ENCODE data around the gene BCDIN3D.

Gene BCDIN3D, protein sequence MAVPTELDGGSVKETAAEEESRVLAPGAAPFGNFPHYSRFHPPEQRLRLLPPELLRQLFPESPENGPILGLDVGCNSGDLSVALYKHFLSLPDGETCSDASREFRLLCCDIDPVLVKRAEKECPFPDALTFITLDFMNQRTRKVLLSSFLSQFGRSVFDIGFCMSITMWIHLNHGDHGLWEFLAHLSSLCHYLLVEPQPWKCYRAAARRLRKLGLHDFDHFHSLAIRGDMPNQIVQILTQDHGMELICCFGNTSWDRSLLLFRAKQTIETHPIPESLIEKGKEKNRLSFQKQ

GRCh38 chr12:49842519-49843352 is at the start of gene BCDIN3D:
TSS of gene BCDIN3D (minus strand) at chr12:49843106. CDS start at chr12:49843087, 19 bp downstream.
- H3K36me3 ChIP-seq (ENCODE audit: insufficient read depth, low read depth, low read length) = no peaks in the 10 kb centered on the region
- no peaks in the 10 kb centered on the region for H3K9me3 ChIP-seq (ENCODE audit: insufficient read depth, low read depth, low read length)
- H3K27me3 ChIP-seq (ENCODE audit: insufficient read depth, low read length) = peaks cover 1% of the 10 kb centered on the region
- peak within 1 kb of the TSS; percentile 79 for H3K9ac ChIP-seq (ENCODE audit: low read depth, low read length)
- peak within 1 kb of the TSS; percentile 81 for H3K4me3 ChIP-seq (ENCODE audit: low read length)
- peaks cover 4% of the 10 kb centered on the region; the same call in 1 of the 2 replicates for H3K4me1 ChIP-seq (ENCODE audit: insufficient read depth, low read length)
- peak within 1 kb of the TSS; percentile 1 for H3K27ac ChIP-seq (ENCODE audit: low read length)

GRCh38 chr12:49892084-49892731 is 49.3 kb upstream of the BCDIN3D start:
- Histone ChIP-seq H3K4me3 (ENCODE audit: low read length) (no peak overlapping the region), H3K27ac (ENCODE audit: low read length) (no peak overlapping the region), H3K36me3 (ENCODE audit: insufficient read depth, low read depth, low read length) (no peaks in the 10 kb centered on the region), H3K9ac (ENCODE audit: low read depth, low read length) (no peak overlapping the region), H3K9me3 (ENCODE audit: insufficient read depth, low read depth, low read length) (no peaks in the 10 kb centered on the region), H3K27me3 (ENCODE audit: insufficient read depth, low read length) (0 out of 2 replicates have a peak, but pooled peaks cover 3% of the 10 kb centered on the region), H3K4me1 (ENCODE audit: insufficient read depth, low read length) (peaks cover 3% of the 10 kb centered on the region)

- 0 out of 2 replicates have a peak, but pooled peaks cover 3% of the 10 kb centered on the region for H3K27me3 ChIP-seq (ENCODE audit: insufficient read depth, low read length)
These were observed 48.6 kb upstream of the BCDIN3D start for GRCh38 chr12:49891476-49891875.

DNA sequence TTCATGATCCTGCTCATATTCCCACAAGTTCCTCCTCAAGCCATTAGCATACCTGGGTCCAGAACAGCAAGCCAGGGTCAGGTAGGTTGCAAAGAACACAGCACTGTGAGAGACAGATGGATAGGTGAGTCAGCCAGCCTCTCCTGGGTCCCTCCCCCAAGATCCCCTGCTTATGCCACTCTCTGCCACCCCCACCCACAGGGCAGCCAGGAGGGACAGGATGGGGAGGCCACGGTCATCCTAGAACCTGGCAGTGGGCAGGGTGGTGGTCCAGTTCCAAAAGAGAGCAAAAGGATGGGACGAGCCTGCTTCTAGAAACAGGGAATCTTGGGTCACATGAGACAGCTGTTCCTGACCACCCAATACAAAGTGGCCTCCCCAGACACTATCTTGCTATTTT is 48.1 kb upstream of the BCDIN3D start:
- H3K9ac ChIP-seq (ENCODE audit: low read depth, low read length) = no peak overlapping the region
- H3K27me3 ChIP-seq (ENCODE audit: insufficient read depth, low read length) = 0 out of 2 replicates have a peak, but pooled peaks cover 3% of the 10 kb centered on the region
- no peak overlapping the region for H3K4me3 ChIP-seq (ENCODE audit: low read length)
- no peaks in the 10 kb centered on the region for H3K36me3 ChIP-seq (ENCODE audit: insufficient read depth, low read depth, low read length)
- H3K4me1 ChIP-seq (ENCODE audit: insufficient read depth, low read length) = peaks cover 3% of the 10 kb centered on the region
- H3K27ac ChIP-seq (ENCODE audit: low read length) = no peak overlapping the region
- no peaks in the 10 kb centered on the region for H3K9me3 ChIP-seq (ENCODE audit: insufficient read depth, low read depth, low read length)

More at GRCh38 chr12:49891476-49891875, 48.6 kb upstream of the BCDIN3D start:
- H3K9ac ChIP-seq (ENCODE audit: low read depth, low read length) = no peak overlapping the region
- no peak overlapping the region for H3K4me3 ChIP-seq (ENCODE audit: low read length)
- peaks cover 3% of the 10 kb centered on the region for H3K4me1 ChIP-seq (ENCODE audit: insufficient read depth, low read length)
- no peaks in the 10 kb centered on the region for H3K9me3 ChIP-seq (ENCODE audit: insufficient read depth, low read depth, low read length)
- H3K36me3 ChIP-seq (ENCODE audit: insufficient read depth, low read depth, low read length) = no peaks in the 10 kb centered on the region
- no peak overlapping the region for H3K27ac ChIP-seq (ENCODE audit: low read length)

DNA sequence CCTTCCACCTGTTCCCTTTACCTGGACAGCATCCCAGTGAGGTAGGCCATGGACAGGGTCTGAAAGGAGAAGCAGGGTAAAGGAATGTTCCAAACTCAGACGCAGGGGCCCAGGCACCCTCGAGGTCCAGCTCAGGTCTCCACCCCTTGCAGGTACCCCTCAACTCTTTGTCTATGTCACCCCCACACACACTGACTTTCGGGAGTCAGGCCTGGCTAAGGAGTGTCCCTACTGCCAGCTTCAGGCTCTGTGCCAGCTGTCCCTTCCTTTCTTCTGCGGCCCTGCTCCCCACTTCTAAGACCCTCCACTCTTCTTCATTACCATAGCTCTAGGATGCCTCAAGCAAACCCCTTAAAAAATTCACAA is 47.2 kb upstream of the BCDIN3D start:
- no peak overlapping the region for H3K4me3 ChIP-seq (ENCODE audit: low read length)
- H3K27me3 ChIP-seq (ENCODE audit: insufficient read depth, low read length) = 0 out of 2 replicates have a peak, but pooled peaks cover 2% of the 10 kb centered on the region
- H3K27ac ChIP-seq (ENCODE audit: low read length) = no peak overlapping the region
- H3K9ac ChIP-seq (ENCODE audit: low read depth, low read length) = no peak overlapping the region
- H3K36me3 ChIP-seq (ENCODE audit: insufficient read depth, low read depth, low read length) = no peaks in the 10 kb centered on the region
- H3K4me1 ChIP-seq (ENCODE audit: insufficient read depth, low read length) = peaks cover 11% of the 10 kb centered on the region
- H3K9me3 ChIP-seq (ENCODE audit: insufficient read depth, low read depth, low read length) = no peaks in the 10 kb centered on the region

DNA sequence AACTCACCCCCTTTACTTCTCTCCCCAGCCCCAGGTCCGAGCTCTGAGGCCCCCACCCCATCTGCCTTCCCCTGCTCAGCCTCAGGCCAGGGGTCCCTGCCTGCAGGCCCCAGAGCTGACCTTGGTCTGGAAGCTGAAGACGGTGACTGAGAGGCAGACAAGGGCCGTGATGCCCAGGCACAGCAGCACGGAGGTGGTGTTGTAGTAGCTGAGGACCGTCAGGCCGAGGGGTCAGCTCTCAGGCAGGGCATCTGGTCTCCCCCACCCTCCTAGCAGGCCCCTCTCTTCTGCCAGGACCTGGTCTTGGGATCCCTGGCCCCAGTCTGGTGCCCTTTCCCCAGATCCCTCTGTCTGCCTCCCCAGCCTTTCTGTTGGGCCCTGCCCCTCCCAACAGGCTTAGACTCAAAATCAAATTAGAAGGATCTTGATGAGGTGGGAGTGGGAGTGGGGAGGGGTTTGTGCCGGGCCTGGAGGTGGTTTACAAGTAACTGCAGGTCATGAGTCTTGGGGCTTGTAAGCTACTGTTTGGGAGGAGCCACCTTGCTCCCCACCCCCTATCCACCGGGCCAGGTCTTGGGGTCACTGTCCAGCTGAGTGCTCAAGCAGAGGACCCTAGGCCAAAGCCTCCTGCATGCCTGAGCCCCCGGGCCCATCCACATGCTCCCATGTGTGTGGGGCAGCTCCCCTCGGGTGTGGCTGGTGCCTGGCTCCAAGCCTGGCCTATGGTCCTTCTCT is 46.6 kb upstream of the BCDIN3D start:
- Histone ChIP-seq H3K27ac (ENCODE audit: low read length) (no peak overlapping the region), H3K9me3 (ENCODE audit: insufficient read depth, low read depth, low read length) (no peaks in the 10 kb centered on the region), H3K4me1 (ENCODE audit: insufficient read depth, low read length) (peaks cover 12% of the 10 kb centered on the region), H3K36me3 (ENCODE audit: insufficient read depth, low read depth, low read length) (no peaks in the 10 kb centered on the region), H3K9ac (ENCODE audit: low read depth, low read length) (no peak overlapping the region), H3K4me3 (ENCODE audit: low read length) (no peak overlapping the region), H3K27me3 (ENCODE audit: insufficient read depth, low read length) (no peaks in the 10 kb centered on the region)

DNA sequence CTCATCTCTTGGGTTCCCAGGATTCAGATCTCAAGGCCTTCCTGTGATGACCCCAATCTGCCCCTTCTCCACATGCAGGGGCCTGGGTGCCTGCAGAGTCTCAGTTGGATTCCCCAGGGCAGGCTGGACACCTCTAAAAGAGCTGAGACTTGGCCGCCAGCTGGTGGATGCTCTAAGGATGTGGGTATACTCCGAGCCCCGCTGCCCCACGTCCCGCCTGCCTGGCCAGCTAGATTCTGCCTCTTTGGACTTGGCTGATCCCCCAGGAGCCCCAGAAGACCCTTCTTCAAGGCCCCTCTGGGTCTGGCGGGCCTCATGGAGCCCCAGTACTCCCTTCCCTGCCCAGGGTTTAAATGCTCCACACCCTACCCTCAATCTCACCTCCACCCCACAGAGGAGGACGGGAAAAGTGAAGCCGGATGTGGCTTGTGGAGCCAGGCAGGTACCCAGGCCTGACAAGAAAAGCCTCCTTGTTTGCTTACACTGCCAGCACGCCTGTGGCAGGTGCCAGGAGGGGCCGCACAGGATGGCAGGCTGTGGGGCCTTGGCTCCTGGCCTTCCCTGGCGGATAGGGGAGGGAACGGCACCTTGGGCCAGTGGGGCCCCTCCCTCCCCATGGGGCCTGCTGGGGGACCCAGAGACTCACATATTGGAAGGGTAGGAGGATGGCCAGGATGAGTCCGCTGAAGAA is 45.7 kb upstream of the BCDIN3D start:
- no peak overlapping the region for H3K9ac ChIP-seq (ENCODE audit: low read depth, low read length)
- no peaks in the 10 kb centered on the region for H3K36me3 ChIP-seq (ENCODE audit: insufficient read depth, low read depth, low read length)
- no peaks in the 10 kb centered on the region for H3K27me3 ChIP-seq (ENCODE audit: insufficient read depth, low read length)
- H3K27ac ChIP-seq (ENCODE audit: low read length) = no peak overlapping the region
- H3K4me3 ChIP-seq (ENCODE audit: low read length) = no peak overlapping the region
- peaks cover 11% of the 10 kb centered on the region; the same call in 1 of the 2 replicates for H3K4me1 ChIP-seq (ENCODE audit: insufficient read depth, low read length)
- no peaks in the 10 kb centered on the region for H3K9me3 ChIP-seq (ENCODE audit: insufficient read depth, low read depth, low read length)

- H3K9ac ChIP-seq (ENCODE audit: low read depth, low read length) = 0 out of 2 replicates have a peak overlapping the region, but pooled peaks have one; percentile 21
- peaks cover 16% of the 10 kb centered on the region; the same call in 1 of the 2 replicates for H3K4me1 ChIP-seq (ENCODE audit: insufficient read depth, low read length)
- H3K4me3 ChIP-seq (ENCODE audit: low read length) = no peak overlapping the region
- H3K36me3 ChIP-seq (ENCODE audit: insufficient read depth, low read depth, low read length) = no peaks in the 10 kb centered on the region
- H3K27me3 ChIP-seq (ENCODE audit: insufficient read depth, low read length) = no peaks in the 10 kb centered on the region
- H3K27ac ChIP-seq (ENCODE audit: low read length) = no peak overlapping the region
- no peaks in the 10 kb centered on the region for H3K9me3 ChIP-seq (ENCODE audit: insufficient read depth, low read depth, low read length)
These were observed 44.9 kb upstream of the BCDIN3D start for GRCh38 chr12:49887536-49888401.

- H3K27ac ChIP-seq (ENCODE audit: low read length) = no peak overlapping the region
These were observed 44.2 kb upstream of the BCDIN3D start for GRCh38 chr12:49887091-49887490.

More at GRCh38 chr12:49887091-49887490, 44.2 kb upstream of the BCDIN3D start:
- Histone ChIP-seq H3K36me3 (ENCODE audit: insufficient read depth, low read depth, low read length) (no peaks in the 10 kb centered on the region), H3K9ac (ENCODE audit: low read depth, low read length) (no peak overlapping the region), H3K27me3 (ENCODE audit: insufficient read depth, low read length) (no peaks in the 10 kb centered on the region), H3K4me1 (ENCODE audit: insufficient read depth, low read length) (peaks cover 19% of the 10 kb centered on the region; the same call in 1 of the 2 replicates), H3K4me3 (ENCODE audit: low read length) (no peak overlapping the region), H3K9me3 (ENCODE audit: insufficient read depth, low read depth, low read length) (no peaks in the 10 kb centered on the region)
